ENCODE measurements around the gene RESF1. TPM values are rescaled to one million over a fixed set of nuclear protein-coding genes. Genes with fewer than 3 reads are reported as not detected.

The RESF1 gene
- total and polyA plus RNA-seq, 3 experiments from 2014 or later, result 90.5 to 313 (median 90.9) TPM

DNA sequence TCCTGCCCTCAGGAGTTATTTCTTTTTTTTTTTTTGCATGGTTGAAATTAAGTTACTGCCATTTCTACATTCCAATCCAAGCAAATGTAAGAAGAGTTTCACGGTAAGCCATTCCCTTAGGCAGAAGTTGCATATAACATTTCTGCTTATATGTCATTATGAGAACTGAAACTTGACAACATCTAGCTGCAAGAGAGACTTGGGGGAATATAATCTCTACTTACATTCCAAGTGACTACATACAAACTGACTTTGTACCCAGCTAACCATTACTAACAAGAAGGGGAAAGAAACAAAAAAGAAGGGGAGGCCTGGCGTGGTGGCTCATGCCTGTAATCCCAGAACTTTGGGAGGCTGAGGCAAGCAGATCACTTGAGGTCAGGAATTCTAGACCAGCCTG lies 7.3 kb upstream of the RESF1 start:
- no peaks in the 10 kb centered on the region for H3K9me3 ChIP-seq (ENCODE audit: low read length)
- DNase-seq, result no peak
- Mint-ChIP-seq H3K9me3 (peaks cover 4 to 16% (median 8%) of the 10 kb centered on the region in 5 donors), H3K36me3 (peaks cover 3 to 28% (median 9%) of the 10 kb centered on the region in 3 donors), H3K27me3 (no peaks in the 10 kb centered on the region), H3K27ac (no peak overlapping the region), H3K4me3 (no peak overlapping the region), H3K4me1 (peaks cover 33 to 66% (median 64%) of the 10 kb centered on the region in 3 donors)
- H3K36me3 ChIP-seq (ENCODE audit: insufficient read depth, low read length), result no peaks in the 10 kb centered on the region
- CTCF ChIA-PET, result no interaction called here
- POLR2A ChIA-PET, result interaction anchor here (0.7 kb wide), 1 partner anchor 27 kb away, joined by 5 read pairs; no protein-coding TSS in a partner anchor
- H3K27me3 ChIP-seq (ENCODE audit: insufficient read depth, low read length, poor library complexity, severe bottlenecking), result no peaks in the 10 kb centered on the region
- no peak overlapping the region for H3K27ac ChIP-seq (ENCODE audit: low read depth, low read length)
- no peak overlapping the region for H3K4me3 ChIP-seq (ENCODE audit: low read length)
- H3K4me1 ChIP-seq (ENCODE audit: insufficient read depth, low read length), result peaks cover 15% of the 10 kb centered on the region

DNA sequence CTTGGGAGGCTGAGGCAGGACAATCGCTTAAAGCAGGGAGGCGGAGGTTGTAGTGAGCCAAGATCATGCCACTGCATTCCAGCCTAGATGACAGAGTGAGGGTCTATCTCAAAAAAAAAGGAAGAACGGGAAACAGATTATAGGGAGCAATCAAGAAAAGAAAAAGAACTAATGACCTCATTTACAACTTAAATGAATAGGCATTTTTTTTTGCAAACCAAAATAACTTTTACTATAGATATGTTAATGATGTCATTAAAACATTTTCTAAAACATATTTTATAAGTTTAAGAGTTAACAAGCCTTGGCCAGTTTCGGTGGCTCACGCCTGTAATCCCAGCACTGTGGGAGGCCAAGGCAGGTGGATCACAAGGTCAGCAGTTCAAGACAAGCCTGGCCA lies 6.8 kb upstream of the RESF1 start:
- H3K4me3 Mint-ChIP-seq, result no peak overlapping the region
- no peaks in the 10 kb centered on the region for H3K36me3 ChIP-seq (ENCODE audit: insufficient read depth, low read length)
- ChIA-PET CTCF (no interaction called here), POLR2A (interaction anchor here (0.7 kb wide), 1 partner anchor 27 kb away, joined by 5 read pairs; no protein-coding TSS in a partner anchor)
- H3K4me3 ChIP-seq (ENCODE audit: low read length), result no peak overlapping the region
- H3K36me3 Mint-ChIP-seq, result peaks cover 3 to 25% (median 7%) of the 10 kb centered on the region in 3 donors
- no peak for DNase-seq
- peaks cover 34 to 70% (median 68%) of the 10 kb centered on the region in 3 donors for H3K4me1 Mint-ChIP-seq
- H3K9me3 ChIP-seq (ENCODE audit: low read length), result no peaks in the 10 kb centered on the region
- H3K9me3 Mint-ChIP-seq, result peaks cover 4 to 13% (median 8%) of the 10 kb centered on the region in 5 donors
- no peaks in the 10 kb centered on the region for H3K27me3 Mint-ChIP-seq
- H3K27me3 ChIP-seq (ENCODE audit: insufficient read depth, low read length, poor library complexity, severe bottlenecking), result no peaks in the 10 kb centered on the region
- H3K27ac Mint-ChIP-seq, result peak overlapping the region in 1 of 8 donors; percentile 58
- peaks cover 15% of the 10 kb centered on the region for H3K4me1 ChIP-seq (ENCODE audit: insufficient read depth, low read length)
- no peak overlapping the region for H3K27ac ChIP-seq (ENCODE audit: low read depth, low read length)

DNA sequence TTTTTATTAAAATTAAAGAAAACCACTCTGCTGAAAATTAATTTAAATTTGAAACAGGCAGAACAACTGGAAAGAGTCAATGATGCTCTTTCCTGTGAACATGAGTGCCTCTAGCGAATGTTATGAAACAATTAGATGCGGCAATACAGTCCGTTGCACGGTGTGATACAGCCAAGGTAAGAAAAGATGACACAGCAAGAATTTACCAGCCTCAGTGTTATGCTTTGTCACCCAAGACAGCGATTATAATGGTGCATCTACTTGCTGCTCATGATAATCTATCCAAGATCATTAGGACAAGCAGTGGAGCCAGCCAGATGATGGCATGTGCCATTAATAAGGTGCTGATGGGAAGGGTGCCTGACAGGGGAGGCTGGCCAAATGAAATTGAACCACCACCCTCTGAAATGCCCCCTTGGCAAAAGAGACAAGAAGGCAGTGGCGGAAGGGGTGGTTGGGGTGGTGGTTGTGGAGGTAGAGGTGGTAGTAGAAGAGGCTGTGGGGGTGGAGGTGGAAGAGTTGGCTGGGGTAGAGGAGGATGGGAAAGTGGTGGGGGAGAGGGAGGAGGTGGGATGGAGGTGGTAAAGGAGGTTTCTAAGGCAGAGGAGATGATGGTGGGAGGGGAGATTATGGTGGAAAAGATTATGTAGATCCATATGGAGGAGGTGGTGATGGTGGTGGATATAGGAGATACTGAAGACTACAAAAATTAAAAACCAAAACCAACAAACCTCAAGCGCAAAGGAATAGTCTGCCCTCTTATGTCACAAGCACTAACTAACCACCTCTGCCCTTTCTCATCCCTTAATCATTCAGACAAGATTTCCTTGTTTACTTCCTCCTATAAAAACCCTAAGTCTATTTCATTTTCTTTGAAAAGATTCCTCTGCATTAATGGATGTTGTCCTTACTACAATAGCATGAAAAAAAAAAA lies 4.0 kb upstream of the RESF1 start:
- POLR2A ChIA-PET, result interaction anchor here (0.7 kb wide), 2 partner anchors 221 to 257 kb away, joined by 3 to 4 read pairs; no protein-coding TSS in a partner anchor
- peaks cover 6 to 14% (median 9%) of the 10 kb centered on the region in 3 donors for H3K36me3 Mint-ChIP-seq
- no peak for DNase-seq
- Histone ChIP-seq H3K36me3 (ENCODE audit: insufficient read depth, low read length) (no peaks in the 10 kb centered on the region), H3K27me3 (ENCODE audit: insufficient read depth, low read length, poor library complexity, severe bottlenecking) (no peaks in the 10 kb centered on the region), H3K9me3 (ENCODE audit: low read length) (no peaks in the 10 kb centered on the region), H3K27ac (ENCODE audit: low read depth, low read length) (no peak overlapping the region), H3K4me3 (ENCODE audit: low read length) (no peak overlapping the region), H3K4me1 (ENCODE audit: insufficient read depth, low read length) (peaks cover 24% of the 10 kb centered on the region)
- peak overlapping the region in 7 of 8 donors; percentile 60 to 89 (median 64) for H3K27ac Mint-ChIP-seq
- CTCF ChIA-PET, result interaction anchor here (0.9 kb wide), 1 partner anchor 299 kb away, joined by 3 read pairs; no protein-coding TSS in a partner anchor
- peaks cover 0 to 3% (median 0%) of the 10 kb centered on the region in 5 donors for H3K9me3 Mint-ChIP-seq
- H3K4me3 Mint-ChIP-seq, result peak overlapping the region in 5 of 7 donors; percentile 10 to 68 (median 32)
- H3K27me3 Mint-ChIP-seq, result no peaks in the 10 kb centered on the region
- peaks cover 44 to 71% (median 68%) of the 10 kb centered on the region in 3 donors for H3K4me1 Mint-ChIP-seq

DNA sequence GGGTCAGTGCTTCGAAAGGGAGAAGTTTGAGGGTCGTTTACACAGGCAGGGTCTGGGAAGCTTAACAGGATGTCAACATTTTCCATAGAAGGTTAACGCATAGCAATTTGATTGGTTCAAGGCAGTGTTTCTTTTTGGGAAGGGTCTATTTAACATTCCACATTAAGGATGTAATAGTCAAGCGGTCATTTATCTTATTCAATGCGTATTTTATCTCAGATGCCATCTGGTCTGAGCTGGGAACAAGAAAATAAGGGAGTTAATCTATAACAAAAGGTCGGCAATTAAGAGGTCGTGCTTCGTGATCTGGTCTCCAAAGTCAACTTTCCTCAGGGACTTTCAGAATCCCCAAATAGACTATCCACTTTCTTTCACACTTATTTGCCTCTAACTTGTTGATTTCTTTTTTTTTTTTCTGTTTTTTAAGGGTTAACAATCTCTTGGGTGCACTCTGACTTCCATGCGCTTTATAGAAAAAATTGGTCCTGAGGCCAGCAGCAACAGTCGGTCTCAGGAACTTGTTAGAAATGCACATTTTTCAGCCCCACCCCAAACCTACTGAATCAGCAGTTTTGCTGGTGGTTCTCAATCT lies 550 bp upstream of the RESF1 start:
- peak overlapping the region; percentile 60 for H3K4me3 ChIP-seq (ENCODE audit: low read length)
- no peak for DNase-seq
- H3K36me3 ChIP-seq (ENCODE audit: insufficient read depth, low read length), result peaks cover 9% of the 10 kb centered on the region
- CTCF ChIA-PET, result interaction anchor here (0.6 to 4.7 kb wide), 13 partner anchors 18 to 306 kb away, joined by 3 to 24 read pairs (median 5); no protein-coding TSS in a partner anchor
- H3K27ac ChIP-seq (ENCODE audit: low read depth, low read length), result peak overlapping the region; percentile 78
- Mint-ChIP-seq H3K36me3 (peaks cover 29 to 43% (median 31%) of the 10 kb centered on the region in 3 donors), H3K27me3 (no peaks in the 10 kb centered on the region), H3K27ac (peak overlapping the region; percentile 79 to 98 (median 93)), H3K4me3 (peak overlapping the region; percentile 85 to 96 (median 89)), H3K4me1 (peaks cover 49 to 71% (median 71%) of the 10 kb centered on the region in 3 donors), H3K9me3 (no peaks in the 10 kb centered on the region)
- peaks cover 34% of the 10 kb centered on the region for H3K4me1 ChIP-seq (ENCODE audit: insufficient read depth, low read length)
- no peaks in the 10 kb centered on the region for H3K9me3 ChIP-seq (ENCODE audit: low read length)
- no peaks in the 10 kb centered on the region for H3K27me3 ChIP-seq (ENCODE audit: insufficient read depth, low read length, poor library complexity, severe bottlenecking)
- POLR2A ChIA-PET, result interaction anchor here (0.6 to 3.8 kb wide), 13 partner anchors 28 to 632 kb away, joined by 3 to 30 read pairs (median 6); partner anchors contain the start of genes AMN1 and ETFBKMT

DNA sequence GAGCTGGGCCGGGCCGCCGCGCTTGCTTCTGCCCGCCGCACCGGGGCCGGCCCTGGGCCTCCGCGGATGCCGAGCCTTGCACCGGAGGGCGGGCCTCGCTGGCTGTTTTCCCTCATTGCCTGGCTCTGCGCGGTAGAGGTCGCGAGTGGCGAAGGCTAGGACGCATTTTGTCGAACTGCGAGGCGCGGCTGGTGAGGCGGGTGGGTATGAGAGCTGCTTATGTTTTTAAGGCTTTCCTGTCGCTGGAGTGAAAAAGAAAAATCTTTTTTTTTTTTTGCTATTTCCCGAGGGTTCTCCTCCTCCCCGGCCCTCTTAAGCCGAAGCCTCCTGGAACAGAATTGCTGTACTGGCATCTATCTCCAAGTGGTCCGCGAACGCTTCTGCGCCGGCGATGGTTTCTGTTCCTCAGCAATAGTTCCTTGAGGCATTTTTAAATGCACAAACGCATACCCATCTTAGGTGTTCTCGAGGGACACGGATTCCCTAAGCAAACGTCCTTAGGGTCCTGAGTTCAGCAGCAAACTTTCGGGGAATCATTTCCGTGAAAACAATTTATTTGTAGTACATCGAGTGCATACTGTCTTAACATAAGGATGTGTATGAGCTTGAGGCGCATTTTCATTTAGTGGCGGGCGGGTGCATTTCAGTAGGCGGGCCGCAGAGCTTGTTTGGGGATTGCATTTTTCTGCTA lies 631 bp downstream of the RESF1 start:
- DNase-seq, result peak in 4 of 5 donors; percentile 37 to 80 (median 59)
- peak overlapping the region; percentile 85 to 100 (median 96) for H3K4me3 Mint-ChIP-seq
- CTCF ChIA-PET, result interaction anchor here (1.0 to 4.7 kb wide), 22 partner anchors 10 to 307 kb away, joined by 3 to 24 read pairs (median 5); partner anchors contain the start of gene AMN1

DNA sequence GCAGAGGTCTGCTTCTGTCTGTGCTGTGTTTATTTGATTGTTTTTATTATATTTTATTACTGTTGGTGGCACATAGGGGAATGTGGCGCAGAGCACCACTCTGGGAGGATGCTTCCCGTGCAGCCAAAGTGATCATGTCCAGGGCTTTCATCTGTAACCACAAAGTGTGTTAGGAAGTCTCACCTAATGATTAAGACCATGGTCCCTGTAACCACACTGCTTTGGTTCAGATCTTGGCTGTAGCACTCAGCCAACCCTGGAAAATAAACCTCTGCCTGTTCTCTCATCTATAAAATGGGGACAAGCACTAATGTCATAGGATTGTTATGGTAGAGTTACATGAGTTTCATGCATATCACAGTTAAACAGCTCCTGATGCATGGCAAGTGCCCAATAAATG lies 1.9 kb downstream of the RESF1 start:
- peak in 1 of 5 donors; percentile 3 for DNase-seq
- POLR2A ChIA-PET, result interaction anchor here (0.6 to 3.8 kb wide), 10 partner anchors 23 to 302 kb away, joined by 3 to 22 read pairs (median 5); partner anchors contain the start of genes AMN1 and ETFBKMT
- peaks cover 24% of the 10 kb centered on the region for H3K36me3 ChIP-seq (ENCODE audit: insufficient read depth, low read length)

More for the DNA sequence above, 631 bp downstream of the RESF1 start:
- H3K36me3 Mint-ChIP-seq, result peaks cover 39 to 55% (median 43%) of the 10 kb centered on the region in 3 donors
- H3K27ac Mint-ChIP-seq, result peak overlapping the region; percentile 89 to 98 (median 95)
- H3K9me3 Mint-ChIP-seq, result peaks cover 0 to 3% (median 0%) of the 10 kb centered on the region in 5 donors
- Histone ChIP-seq H3K4me3 (ENCODE audit: low read length) (peak overlapping the region; percentile 87), H3K36me3 (ENCODE audit: insufficient read depth, low read length) (peaks cover 17% of the 10 kb centered on the region), H3K9me3 (ENCODE audit: low read length) (no peaks in the 10 kb centered on the region), H3K27ac (ENCODE audit: low read depth, low read length) (peak overlapping the region; percentile 78), H3K27me3 (ENCODE audit: insufficient read depth, low read length, poor library complexity, severe bottlenecking) (no peaks in the 10 kb centered on the region), H3K4me1 (ENCODE audit: insufficient read depth, low read length) (peaks cover 45% of the 10 kb centered on the region)
- POLR2A ChIA-PET, result interaction anchor here (0.6 to 3.8 kb wide), 22 partner anchors 18 to 634 kb away, joined by 3 to 30 read pairs (median 4); partner anchors contain the start of genes AMN1 and ETFBKMT
- peaks cover 57 to 72% (median 71%) of the 10 kb centered on the region in 3 donors for H3K4me1 Mint-ChIP-seq
- H3K27me3 Mint-ChIP-seq, result no peaks in the 10 kb centered on the region

More for the DNA sequence above, 1.9 kb downstream of the RESF1 start:
- H3K36me3 Mint-ChIP-seq, result peaks cover 49 to 67% (median 50%) of the 10 kb centered on the region in 3 donors
- peak overlapping the region; percentile 78 for H3K27ac ChIP-seq (ENCODE audit: low read depth, low read length)
- H3K27me3 ChIP-seq (ENCODE audit: insufficient read depth, low read length, poor library complexity, severe bottlenecking), result no peaks in the 10 kb centered on the region
- H3K9me3 ChIP-seq (ENCODE audit: low read length), result no peaks in the 10 kb centered on the region
- H3K9me3 Mint-ChIP-seq, result peaks cover 0 to 3% (median 0%) of the 10 kb centered on the region in 5 donors
- CTCF ChIA-PET, result interaction anchor here (1.2 to 4.7 kb wide), 8 partner anchors 29 to 349 kb away, joined by 3 to 24 read pairs (median 8); partner anchors contain the start of gene AMN1
- H3K4me3 Mint-ChIP-seq, result peak overlapping the region; percentile 85 to 100 (median 96)
- H3K4me1 ChIP-seq (ENCODE audit: insufficient read depth, low read length), result peaks cover 48% of the 10 kb centered on the region
- peak overlapping the region; percentile 87 for H3K4me3 ChIP-seq (ENCODE audit: low read length)
- H3K4me1 Mint-ChIP-seq, result peaks cover 58 to 73% (median 73%) of the 10 kb centered on the region in 3 donors
- no peaks in the 10 kb centered on the region for H3K27me3 Mint-ChIP-seq
- H3K27ac Mint-ChIP-seq, result peak overlapping the region; percentile 79 to 98 (median 93)
